Measurements from ENCODE around the gene TMED10. TPM values are rescaled to one million over a fixed set of nuclear protein-coding genes. Genes with fewer than 3 reads are reported as not detected.

The TMED10 gene
- total RNA-seq, 1 experiment from 2014 or later, result 709 TPM

DNA sequence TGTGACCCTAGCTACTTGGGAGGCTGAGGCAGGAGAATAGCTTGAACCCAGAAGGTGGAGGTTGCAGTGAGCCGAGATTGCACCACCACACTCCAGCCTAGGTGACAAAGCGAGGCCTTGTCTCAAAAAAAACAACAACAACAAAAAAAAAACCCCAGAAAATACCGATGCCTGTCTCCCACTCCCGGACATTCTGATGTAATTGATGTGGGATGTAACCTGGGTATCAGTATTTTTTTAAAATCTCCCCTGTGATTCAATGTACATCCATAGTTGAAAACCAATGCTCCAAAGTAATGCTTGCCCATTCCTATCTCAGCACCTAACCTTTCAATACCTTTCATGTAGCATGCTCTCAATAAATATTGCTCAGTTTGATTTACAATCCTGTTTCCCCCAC is 11.7 kb upstream of the TMED10 start:
- Histone ChIP-seq H3K4me3 (no peak overlapping the region), H3K9me2 (ENCODE audit: insufficient read depth) (no peaks in the 10 kb centered on the region), H4K20me1 (ENCODE audit: insufficient read depth) (no peaks in the 10 kb centered on the region), H3K4me2 (no peak overlapping the region), H3K27ac (no peak overlapping the region), H3K4me1 (replicated peaks; ENCODE audit: insufficient read depth) (peaks cover 37% of the 10 kb centered on the region), H2AFZ (no peak overlapping the region), H3F3A (ENCODE audit: insufficient read depth, low read depth) (peaks cover 12% of the 10 kb centered on the region), H3K9me3 (ENCODE audit: insufficient read depth, low read depth) (no peaks in the 10 kb centered on the region), H3K27me3 (ENCODE audit: insufficient read depth, low read depth) (no peaks in the 10 kb centered on the region), H3K79me2 (ENCODE audit: low read depth) (no peaks in the 10 kb centered on the region), H3K36me3 (ENCODE audit: low read depth) (no peaks in the 10 kb centered on the region)
- intact Hi-C loops (cut with micrococcal nuclease; ENCODE audit: unreplicated experiment), result no loop called here
- no peak for DNase-seq
- no peak for TF ChIP-seq EZH2 (IDR thresholded peaks at IDR 0.05; ENCODE audit: low read depth)
- TF ChIP-seq, protein P1, sequence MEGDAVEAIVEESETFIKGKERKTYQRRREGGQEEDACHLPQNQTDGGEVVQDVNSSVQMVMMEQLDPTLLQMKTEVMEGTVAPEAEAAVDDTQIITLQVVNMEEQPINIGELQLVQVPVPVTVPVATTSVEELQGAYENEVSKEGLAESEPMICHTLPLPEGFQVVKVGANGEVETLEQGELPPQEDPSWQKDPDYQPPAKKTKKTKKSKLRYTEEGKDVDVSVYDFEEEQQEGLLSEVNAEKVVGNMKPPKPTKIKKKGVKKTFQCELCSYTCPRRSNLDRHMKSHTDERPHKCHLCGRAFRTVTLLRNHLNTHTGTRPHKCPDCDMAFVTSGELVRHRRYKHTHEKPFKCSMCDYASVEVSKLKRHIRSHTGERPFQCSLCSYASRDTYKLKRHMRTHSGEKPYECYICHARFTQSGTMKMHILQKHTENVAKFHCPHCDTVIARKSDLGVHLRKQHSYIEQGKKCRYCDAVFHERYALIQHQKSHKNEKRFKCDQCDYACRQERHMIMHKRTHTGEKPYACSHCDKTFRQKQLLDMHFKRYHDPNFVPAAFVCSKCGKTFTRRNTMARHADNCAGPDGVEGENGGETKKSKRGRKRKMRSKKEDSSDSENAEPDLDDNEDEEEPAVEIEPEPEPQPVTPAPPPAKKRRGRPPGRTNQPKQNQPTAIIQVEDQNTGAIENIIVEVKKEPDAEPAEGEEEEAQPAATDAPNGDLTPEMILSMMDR (conservative IDR thresholded peaks at IDR 0.05), result no peak
- no TSS peak for BruUV-seq (replicated peaks)
- ChIA-PET CTCF (interaction anchor here (0.5 kb wide), 1 partner anchor 307 kb away, joined by 11 read pairs; no protein-coding TSS in a partner anchor), POLR2A (ENCODE audit: unreplicated experiment) (no interaction called here)

DNA sequence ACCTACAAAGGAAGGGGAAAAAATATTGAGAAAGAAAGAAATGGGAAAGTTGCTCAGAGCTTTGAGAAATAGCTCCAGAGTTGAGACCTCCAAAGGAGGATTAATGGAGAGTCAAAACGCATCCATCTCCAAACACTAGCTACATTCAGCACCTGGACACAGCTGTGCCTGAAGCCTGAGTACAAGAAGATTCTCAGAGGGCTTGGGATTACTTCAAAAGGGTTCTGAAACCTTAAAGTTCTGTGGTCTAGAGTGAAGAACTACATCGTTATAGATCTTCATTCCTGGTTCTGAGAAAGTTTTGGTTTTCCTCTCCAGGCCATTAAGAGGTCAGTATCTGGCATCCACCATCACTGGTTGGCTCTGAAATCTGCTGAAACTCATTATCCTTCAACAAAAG is 10.5 kb upstream of the TMED10 start:
- Histone ChIP-seq H3K36me3 (ENCODE audit: low read depth) (no peaks in the 10 kb centered on the region), H3F3A (ENCODE audit: insufficient read depth, low read depth) (peaks cover 22% of the 10 kb centered on the region), H4K20me1 (ENCODE audit: insufficient read depth) (no peaks in the 10 kb centered on the region), H3K4me3 (no peak overlapping the region), H3K79me2 (ENCODE audit: low read depth) (no peaks in the 10 kb centered on the region), H3K27ac (no peak overlapping the region), H3K27me3 (ENCODE audit: insufficient read depth, low read depth) (no peaks in the 10 kb centered on the region), H3K4me1 (replicated peaks; ENCODE audit: insufficient read depth) (peaks cover 48% of the 10 kb centered on the region), H3K9me3 (ENCODE audit: insufficient read depth, low read depth) (no peaks in the 10 kb centered on the region), H2AFZ (no peak overlapping the region), H3K9me2 (ENCODE audit: insufficient read depth) (no peaks in the 10 kb centered on the region), H3K4me2 (no peak overlapping the region)
- DNase-seq, result no peak
- intact Hi-C loops (cut with micrococcal nuclease; ENCODE audit: unreplicated experiment), result no loop called here
- BruUV-seq (replicated peaks), result no TSS peak
- CTCF ChIA-PET, result interaction anchor here (0.5 to 0.7 kb wide), 2 partner anchors 57 to 390 kb away, joined by 3 to 5 read pairs; no protein-coding TSS in a partner anchor
- TF ChIP-seq, protein P1 (conservative IDR thresholded peaks at IDR 0.05), result no peak
- no peak for TF ChIP-seq EZH2 (IDR thresholded peaks at IDR 0.05; ENCODE audit: low read depth)
- POLR2A ChIA-PET (ENCODE audit: unreplicated experiment), result no interaction called here

DNA sequence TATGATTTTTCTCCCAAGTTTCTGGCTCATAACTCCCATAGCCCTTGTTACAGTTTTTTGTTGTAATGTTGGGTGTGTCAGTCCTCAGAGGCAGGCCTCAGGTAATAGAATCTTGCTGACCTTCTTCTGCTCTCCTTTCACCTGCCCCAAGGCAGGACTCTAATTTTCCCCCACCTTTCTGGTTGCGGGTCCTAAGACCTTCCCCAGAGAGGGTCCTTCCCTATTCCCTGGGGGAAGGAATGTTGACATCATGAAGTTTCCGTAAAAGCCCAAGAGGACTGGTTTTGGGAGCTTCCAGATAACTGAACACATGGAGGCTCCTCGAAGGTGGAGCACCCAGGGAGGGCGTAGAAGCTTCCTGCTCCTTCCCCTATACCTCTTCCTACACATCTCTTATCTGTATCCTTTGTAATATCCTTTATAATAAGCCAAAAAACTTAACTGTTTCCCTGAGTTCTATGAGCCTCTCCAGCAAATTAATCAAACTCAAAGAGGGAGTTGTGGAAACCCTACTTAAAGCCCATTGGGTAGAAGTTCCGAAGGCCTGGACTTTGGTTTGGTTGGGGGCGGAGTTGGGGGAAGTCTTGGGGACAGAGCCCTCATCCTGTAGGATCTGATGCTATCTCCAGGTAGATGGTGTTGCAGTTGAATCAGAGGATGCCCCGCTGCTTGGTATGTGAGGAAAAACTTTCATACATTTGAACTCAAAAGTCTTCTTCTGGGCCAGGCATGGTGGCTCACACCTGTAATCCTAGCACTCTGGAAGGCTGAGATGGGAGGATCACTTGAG is 9.0 kb upstream of the TMED10 start:
- Histone ChIP-seq H3K27me3 (ENCODE audit: insufficient read depth, low read depth) (no peaks in the 10 kb centered on the region), H3K4me2 (peak overlapping the region; percentile 17), H3K9me2 (ENCODE audit: insufficient read depth) (no peaks in the 10 kb centered on the region), H3K9me3 (ENCODE audit: insufficient read depth, low read depth) (no peaks in the 10 kb centered on the region), H3K4me1 (replicated peaks; ENCODE audit: insufficient read depth) (peaks cover 48% of the 10 kb centered on the region), H3K36me3 (ENCODE audit: low read depth) (no peaks in the 10 kb centered on the region), H2AFZ (no peak overlapping the region; the same call in 1 of the 2 replicates), H3K4me3 (no peak overlapping the region), H3K79me2 (ENCODE audit: low read depth) (no peaks in the 10 kb centered on the region), H3K27ac (no peak overlapping the region), H3F3A (ENCODE audit: insufficient read depth, low read depth) (peaks cover 22% of the 10 kb centered on the region), H4K20me1 (ENCODE audit: insufficient read depth) (no peaks in the 10 kb centered on the region)
- POLR2A ChIA-PET (ENCODE audit: unreplicated experiment), result interaction anchor here (1.0 kb wide), 1 partner anchor 81 kb away, joined by 3 read pairs; no protein-coding TSS in a partner anchor
- BruUV-seq (replicated peaks), result no TSS peak
- TF ChIP-seq EZH2 (IDR thresholded peaks at IDR 0.05; ENCODE audit: low read depth), result no peak
- TF ChIP-seq, protein P1 (conservative IDR thresholded peaks at IDR 0.05), result no peak
- CTCF ChIA-PET, result no interaction called here
- intact Hi-C loops (cut with micrococcal nuclease; ENCODE audit: unreplicated experiment), result no loop called here
- no peak for DNase-seq

All from PC-9 (cell line).